Upper lobe of right lung (tissue), 1 donor: ENCODE data around the gene SIL1. TPM values are rescaled to one million over a fixed set of nuclear protein-coding genes. Genes with fewer than 3 reads are reported as not detected.
A peak's percentile ranks its signal among the peaks of the same experiment; 100 is the strongest.
"Not testable (repeated sequence)": the region's sequence is repeated elsewhere in the genome, so short reads cannot be mapped to it uniquely, and the experiment has no call there.

Source experiments
- ATAC-seq: fragments of 200-7000 bp; cut with Tn5 transposase; one replicate; pipeline ENCODE4 v1.9.1; 2020; ENCODE audit warnings: mild to moderate bottlenecking, moderate library complexity
- DNase-seq: peaks from one replicate; pipeline ENCODE4 v3.0.0-alpha.2; 2020
- H3K27ac ChIP-seq: fragments of 200-600 bp; one replicate; pipeline ENCODE4 v1.8.0; 2022
- H3K27me3 ChIP-seq: fragments of 200-600 bp; one replicate; pipeline ENCODE4 v1.8.0; 2022; ENCODE audit warnings: mild to moderate bottlenecking
- H3K36me3 ChIP-seq: fragments of 200-600 bp; one replicate; pipeline ENCODE4 v1.8.0; 2022
- H3K4me1 ChIP-seq: fragments of 200-600 bp; one replicate; pipeline ENCODE4 v1.8.0; 2022
- H3K4me3 ChIP-seq: fragments of 200-600 bp; one replicate; pipeline ENCODE4 v1.8.0; 2022; ENCODE audit warnings: mild to moderate bottlenecking
- H3K9me3 ChIP-seq: fragments of 200-600 bp; one replicate; pipeline ENCODE4 v1.8.0; 2022
- CTCF ChIP-seq: fragments of 200-600 bp; IDR thresholded peaks from one replicate; pipeline ENCODE4 v1.8.0; 2022; ENCODE audit warnings: antibody characterized with exemption
- intact Hi-C: fragments of 100-400 bp; cut with DNase I; formaldehyde crosslinking; loops from one replicate; pipeline ENCODE4 v1.11.0; 2022
- total RNA-seq: library from RNA; stranded (reverse); fragmentation: NEBNext Ultra II Directional; extraction: Animal tissue kit (Norgen Biotek cat#: 25700); gene quantifications from one replicate; pipeline ENCODE4 v1.2.1, GENCODE V29; 2021
- donor health status: DM: no; HTN: yes; CAD: no; lungs with severe emphysema.

Gene SIL1
- total RNA-seq, 1 donor from 2014 or later = 56.9 TPM

GRCh38 chr5:139064613-139065012 lies 133.6 kb downstream of the SIL1 start:
- Histone ChIP-seq H3K27ac (no peak overlapping the region), H3K4me3 (no peak overlapping the region), H3K36me3 (no peaks in the 10 kb centered on the region), H3K4me1 (peaks cover 8% of the 10 kb centered on the region), H3K9me3 (no peaks in the 10 kb centered on the region), H3K27me3 (no peaks in the 10 kb centered on the region)
- peak; percentile 88 for ATAC-seq
- intact Hi-C loops = no loop called here
- DNase-seq = no peak
- no peak for TF ChIP-seq CTCF

DNA sequence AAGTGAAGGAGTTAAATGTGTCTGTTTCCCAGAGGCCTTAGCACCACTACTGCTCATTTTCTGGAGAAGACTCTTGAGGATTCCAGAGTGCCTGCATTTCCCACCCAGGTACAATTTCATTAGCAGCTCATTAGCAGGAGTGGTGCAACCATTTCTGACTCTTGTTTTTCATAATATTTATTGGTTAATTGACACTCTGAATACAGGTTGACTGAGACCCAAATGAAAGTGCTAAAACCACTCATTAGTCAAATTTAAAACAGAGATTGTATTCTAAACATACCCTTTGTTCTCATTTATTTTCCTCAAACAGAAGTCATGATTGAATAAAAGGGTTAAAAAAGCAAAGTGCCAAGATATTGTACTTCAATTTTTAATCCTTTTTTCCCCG lies 134.5 kb downstream of the SIL1 start:
- Histone ChIP-seq H3K36me3 (no peaks in the 10 kb centered on the region), H3K9me3 (no peaks in the 10 kb centered on the region), H3K27me3 (no peaks in the 10 kb centered on the region), H3K27ac (no peak overlapping the region), H3K4me1 (peaks cover 8% of the 10 kb centered on the region), H3K4me3 (no peak overlapping the region)
- intact Hi-C loops = no loop called here
- no peak for DNase-seq
- no peak for TF ChIP-seq CTCF
- ATAC-seq = no peak

DNA sequence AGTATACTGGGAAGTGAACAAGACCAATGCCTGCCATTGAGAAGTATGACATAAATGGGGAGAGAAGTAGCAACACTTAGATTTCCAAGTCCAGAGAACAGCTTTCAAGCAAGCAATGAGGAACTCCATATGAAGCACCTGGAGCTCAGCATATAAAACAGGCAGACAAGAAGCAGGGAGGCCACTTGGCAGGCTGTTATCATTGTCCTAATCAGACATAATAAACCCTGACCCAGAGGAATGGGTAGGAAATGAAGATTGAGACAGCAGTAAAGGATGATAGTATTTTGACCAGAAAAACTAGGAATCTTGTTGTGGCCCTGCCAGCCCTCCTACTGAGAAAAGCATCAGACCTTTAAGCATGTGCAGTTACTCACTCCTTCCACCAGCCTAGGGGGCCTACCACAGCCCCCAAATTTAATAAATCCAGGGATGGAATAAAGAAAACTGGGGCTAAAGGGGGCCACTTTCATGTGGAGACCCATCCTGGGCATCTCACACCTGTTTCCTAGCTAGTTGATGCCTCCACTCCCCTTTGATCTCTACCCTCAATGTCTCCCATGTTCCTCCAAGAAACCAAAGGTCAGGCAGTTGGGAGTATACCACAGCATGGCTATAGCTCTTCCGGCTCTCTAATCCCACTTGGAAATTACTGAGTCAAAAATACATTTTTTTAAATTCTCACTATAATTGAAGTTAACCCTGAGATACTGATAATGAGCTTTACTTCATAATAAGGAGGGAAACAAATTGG lies 135.1 kb downstream of the SIL1 start:
- H3K36me3 ChIP-seq = no peaks in the 10 kb centered on the region
- H3K9me3 ChIP-seq = no peaks in the 10 kb centered on the region
- no peak for TF ChIP-seq CTCF
- H3K27ac ChIP-seq = no peak overlapping the region
- no peak overlapping the region for H3K4me3 ChIP-seq
- ATAC-seq (no peak), DNase-seq (no peak)
- no peaks in the 10 kb centered on the region for H3K27me3 ChIP-seq
- intact Hi-C loops = no loop called here
- peaks cover 8% of the 10 kb centered on the region for H3K4me1 ChIP-seq

DNA sequence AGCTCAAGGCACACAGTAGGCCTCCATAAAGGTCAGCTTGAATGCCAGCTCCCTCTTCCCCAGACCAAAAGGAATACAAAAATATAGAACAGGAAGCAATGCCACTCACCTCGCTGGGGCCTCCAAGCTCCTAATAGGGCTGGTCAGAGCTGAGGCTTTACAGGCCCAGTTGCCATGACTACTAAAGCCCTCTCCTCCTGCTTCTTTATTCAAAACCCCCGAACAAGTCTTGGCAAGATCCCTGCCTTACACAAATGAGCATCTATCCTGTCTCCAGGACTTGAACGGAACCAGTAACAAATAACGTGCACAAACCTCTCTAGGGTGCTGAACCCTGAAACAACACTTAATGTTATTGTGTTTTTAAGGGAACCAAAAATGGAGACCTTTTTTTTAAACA lies 136.3 kb downstream of the SIL1 start:
- intact Hi-C loops = no loop called here
- no peak overlapping the region for H3K4me3 ChIP-seq
- no peaks in the 10 kb centered on the region for H3K27me3 ChIP-seq
- H3K9me3 ChIP-seq = no peaks in the 10 kb centered on the region
- peaks cover 8% of the 10 kb centered on the region for H3K4me1 ChIP-seq
- no peak for TF ChIP-seq CTCF
- H3K36me3 ChIP-seq = no peaks in the 10 kb centered on the region
- ATAC-seq = no peak
- no peak overlapping the region for H3K27ac ChIP-seq
- no peak for DNase-seq

DNA sequence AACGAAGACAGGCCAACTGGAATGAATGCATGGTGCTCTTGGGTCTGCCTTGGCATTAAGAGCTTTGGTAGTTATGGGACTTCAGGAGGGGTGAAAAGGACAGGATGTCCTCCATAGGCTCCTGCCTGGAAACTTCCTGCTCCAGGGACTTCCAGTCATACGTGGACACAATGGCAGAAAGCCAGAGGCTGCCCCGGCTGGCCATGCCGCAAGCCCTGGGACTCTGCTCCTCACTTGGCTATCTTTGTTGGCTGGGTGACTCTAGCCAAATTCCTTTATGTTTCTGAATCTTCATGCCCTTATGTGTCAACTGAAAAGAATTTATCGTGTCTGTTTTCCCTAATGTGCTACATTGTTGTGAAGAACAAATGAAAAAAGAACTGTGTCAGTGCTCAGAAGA lies 136.9 kb downstream of the SIL1 start:
- Histone ChIP-seq H3K27me3 (no peaks in the 10 kb centered on the region), H3K36me3 (no peaks in the 10 kb centered on the region), H3K27ac (no peak overlapping the region), H3K4me3 (no peak overlapping the region), H3K4me1 (peaks cover 8% of the 10 kb centered on the region), H3K9me3 (no peaks in the 10 kb centered on the region)
- intact Hi-C loops = no loop called here
- no peak for TF ChIP-seq CTCF
- DNase-seq (peak; percentile 74), ATAC-seq (peak; percentile 57)

DNA sequence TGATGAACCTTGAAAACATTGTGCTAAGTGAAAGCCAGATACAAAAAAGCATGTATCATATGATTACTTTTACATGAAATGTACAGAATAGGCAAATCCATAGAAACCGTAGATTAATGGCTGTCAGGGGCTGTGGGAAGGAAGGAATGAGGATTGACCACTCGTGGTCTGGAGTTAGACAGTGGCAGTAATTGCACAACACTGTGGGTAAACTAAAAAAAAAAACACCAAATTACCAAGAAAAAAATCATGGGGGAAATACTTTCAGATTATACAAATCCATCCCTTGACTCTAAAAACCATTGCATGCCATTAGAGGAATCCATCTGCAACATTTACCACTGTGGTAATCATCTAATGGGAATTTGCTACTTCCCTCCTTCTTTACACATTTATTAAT lies 140.0 kb downstream of the SIL1 start:
- Histone ChIP-seq H3K9me3 (no peaks in the 10 kb centered on the region), H3K4me1 (peaks cover 5% of the 10 kb centered on the region), H3K27ac (no peak overlapping the region), H3K4me3 (no peak overlapping the region), H3K36me3 (no peaks in the 10 kb centered on the region), H3K27me3 (no peaks in the 10 kb centered on the region)
- ATAC-seq (no peak), DNase-seq (no peak)
- TF ChIP-seq CTCF = no peak
- intact Hi-C loops = no loop called here

- DNase-seq, H3K9me3 ChIP-seq, H3K27ac ChIP-seq, H3K36me3 ChIP-seq, H3K4me1 ChIP-seq, H3K4me3 ChIP-seq, H3K27me3 ChIP-seq, ATAC-seq, intact Hi-C loops: not testable (repeated sequence)
Measured at GRCh38 chr5:139057045-139057939, 140.9 kb downstream of the SIL1 start.
